ENCODE results near the gene RPS19BP1.
A peak's percentile ranks its signal among the peaks of the same experiment; 100 is the strongest.

Gene RPS19BP1, protein sequence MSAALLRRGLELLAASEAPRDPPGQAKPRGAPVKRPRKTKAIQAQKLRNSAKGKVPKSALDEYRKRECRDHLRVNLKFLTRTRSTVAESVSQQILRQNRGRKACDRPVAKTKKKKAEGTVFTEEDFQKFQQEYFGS

GRCh38 chr22:39532215-39533073 lies at the start of gene RPS19BP1:
Gene RPS19BP1, minus strand, starts transcription at chr22:39532748. Its CDS starts 10 bp downstream, at chr22:39532738.
- peak; percentile 100 for DNase-seq

DNA sequence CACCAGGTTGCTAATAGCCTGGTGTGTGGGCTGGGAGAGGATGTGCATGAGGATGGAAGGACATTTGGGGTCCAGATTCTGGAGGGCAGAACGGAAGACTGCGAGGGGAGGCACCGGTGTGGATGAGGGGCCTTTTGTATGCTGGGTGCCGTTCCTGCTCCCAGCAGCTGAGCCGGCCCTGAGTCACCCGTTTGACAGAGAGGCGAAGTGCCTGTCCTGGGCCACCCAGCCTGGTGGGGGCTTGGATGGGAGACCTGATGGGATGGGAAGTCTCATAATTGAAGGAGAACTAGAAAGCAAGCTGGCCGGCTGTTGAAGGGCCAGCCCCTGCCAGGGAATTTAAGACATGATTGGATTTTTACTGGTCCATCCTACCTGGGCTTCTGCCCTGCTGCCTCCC lies 48.8 kb upstream of the RPS19BP1 start:
- no peak for DNase-seq

DNA sequence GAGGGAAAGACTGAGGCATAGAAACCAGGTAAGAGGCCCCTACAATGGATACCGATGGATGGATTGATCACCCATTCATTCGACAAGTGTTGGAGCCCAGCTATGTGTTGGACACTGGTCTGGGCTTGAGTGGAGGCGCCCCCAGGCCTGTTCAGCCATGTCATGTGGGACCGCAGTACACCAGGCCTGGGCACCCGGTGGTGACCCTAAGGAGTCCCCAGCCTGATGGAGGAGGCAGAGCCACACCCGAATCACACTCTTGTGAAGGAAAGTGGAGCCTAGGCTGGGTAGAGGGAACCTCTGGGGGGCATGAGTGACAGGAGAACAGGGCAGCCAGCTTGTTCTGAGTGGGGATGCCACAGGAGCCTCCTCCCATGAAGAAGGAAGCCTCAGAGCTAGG lies 48.2 kb upstream of the RPS19BP1 start:
- DNase-seq, result no peak

GRCh38 chr22:39580006-39580441 lies 47.5 kb upstream of the RPS19BP1 start:
- DNase-seq, result no peak

GRCh38 chr22:39577900-39578299 lies 45.4 kb upstream of the RPS19BP1 start:
- DNase-seq, result no peak

- DNase-seq, result no peak
Observed at GRCh38 chr22:39577366-39577765, 44.8 kb upstream of the RPS19BP1 start.

DNA sequence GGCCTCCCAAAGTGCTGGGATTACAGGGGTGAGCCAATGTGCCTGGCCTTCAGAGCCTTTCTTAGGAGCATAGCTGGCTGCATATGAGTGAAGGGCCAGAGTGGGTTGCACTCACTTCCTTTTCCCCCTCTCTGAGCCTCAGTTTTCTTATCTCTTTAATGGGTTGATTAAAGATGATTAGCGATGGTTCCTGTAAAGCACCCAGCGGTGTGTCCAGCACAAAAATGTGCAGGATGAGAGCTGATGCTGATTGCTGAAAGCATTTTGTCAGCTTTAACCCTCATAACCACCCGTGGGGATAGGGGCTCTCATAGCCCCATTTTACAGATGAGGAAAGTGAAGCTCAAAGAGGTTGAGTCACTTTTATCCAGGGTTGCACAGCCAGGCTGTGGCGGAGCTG lies 43.5 kb upstream of the RPS19BP1 start:
- DNase-seq, result no peak

- DNase-seq, result no peak
Observed at GRCh38 chr22:39575552-39575825, 42.9 kb upstream of the RPS19BP1 start.

- no peak for DNase-seq
Observed at GRCh38 chr22:39574779-39575551, 42.4 kb upstream of the RPS19BP1 start.

GRCh38 chr22:39571538-39571937 lies 39.0 kb upstream of the RPS19BP1 start:
- no peak for DNase-seq

DNA sequence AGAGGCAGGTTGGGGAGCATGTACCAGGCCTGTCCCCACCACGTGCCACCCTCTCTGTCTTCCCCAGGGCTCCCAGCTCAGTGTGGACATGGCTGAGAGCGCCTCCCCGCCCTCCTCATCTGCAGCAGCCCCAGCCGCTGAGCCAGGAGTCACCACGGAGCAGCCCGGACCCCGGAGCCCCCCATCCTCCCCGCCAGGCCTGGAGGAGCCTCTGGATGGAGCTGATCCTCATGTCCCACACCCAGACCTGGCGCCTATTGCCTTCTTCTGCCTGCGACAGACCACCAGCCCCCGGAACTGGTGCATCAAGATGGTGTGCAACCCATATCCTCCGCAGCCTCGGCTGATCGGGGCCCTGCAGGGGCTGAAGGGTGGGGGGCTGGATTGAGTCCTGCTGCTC lies 38.1 kb upstream of the RPS19BP1 start, which contains the start of gene CACNA1I:
Gene CACNA1I (plus strand): TSS at position 89 of the 400 bp plus-strand sequence. CDS start 0 bp downstream, at position 89.
- no peak for DNase-seq

GRCh38 chr22:39570226-39570625 lies 37.7 kb upstream of the RPS19BP1 start:
- no peak for DNase-seq

- no peak for DNase-seq
Observed at GRCh38 chr22:39569066-39569465, 36.5 kb upstream of the RPS19BP1 start.

DNA sequence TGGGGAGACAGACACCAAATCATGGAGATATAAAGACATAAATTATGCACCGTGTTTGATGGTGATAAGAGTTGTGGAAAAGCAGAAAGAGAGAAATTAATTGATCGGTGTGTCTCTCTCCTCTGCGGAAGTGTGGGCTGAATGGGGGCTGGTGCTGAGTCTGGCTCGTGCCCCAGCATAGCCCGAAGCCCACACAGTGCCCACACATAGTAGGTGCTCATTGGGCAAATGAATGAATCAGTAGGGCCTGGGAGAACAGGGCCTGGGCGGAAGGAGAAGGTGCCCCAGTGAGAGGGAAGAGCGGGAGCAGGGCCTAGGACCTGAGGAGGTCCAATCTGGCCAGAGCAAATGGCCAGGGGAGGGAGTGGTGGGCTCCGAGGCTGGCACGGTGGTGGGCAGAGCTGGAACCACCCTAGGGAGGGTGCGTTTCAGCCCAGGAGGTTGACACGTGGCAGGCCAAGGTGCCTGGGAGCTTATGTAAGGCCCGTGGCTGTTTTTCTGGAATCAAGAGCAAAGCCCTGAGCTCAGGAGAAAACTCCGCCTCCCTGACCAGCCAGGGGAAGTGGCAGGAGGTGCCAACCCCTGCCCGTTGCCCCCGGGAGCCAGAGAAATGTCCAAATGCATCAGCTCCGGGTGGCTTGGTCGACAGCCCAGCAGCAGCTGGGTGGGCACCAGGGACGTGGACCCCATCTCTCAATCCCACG lies 35.9 kb upstream of the RPS19BP1 start:
- DNase-seq, result no peak

GRCh38 chr22:39567135-39567946 lies 34.8 kb upstream of the RPS19BP1 start:
- no peak for DNase-seq

DNA sequence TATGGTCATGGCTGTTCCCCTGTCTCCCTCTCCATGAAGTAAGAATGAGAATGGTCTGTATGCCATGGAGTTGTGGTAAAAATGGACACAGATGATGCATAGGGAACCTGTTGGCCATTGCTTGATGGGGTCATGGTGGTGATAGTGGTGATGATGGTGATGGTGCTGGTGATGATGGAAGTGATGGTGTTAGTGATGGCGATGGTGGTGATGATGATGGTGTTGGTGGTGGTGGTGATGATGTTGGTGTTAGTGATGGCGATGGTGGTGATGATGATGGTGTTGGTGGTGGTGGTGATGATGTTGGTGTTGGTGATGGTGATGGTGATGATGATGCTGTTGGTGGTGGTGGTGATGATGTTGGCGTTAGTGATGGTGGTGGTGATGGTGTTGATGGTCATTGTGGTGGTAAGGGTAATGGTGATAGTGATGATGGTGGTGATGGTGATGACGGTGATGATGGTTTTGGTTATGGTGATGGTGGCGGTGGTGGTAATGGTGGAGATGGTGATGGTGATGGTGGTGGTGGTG lies 32.9 kb upstream of the RPS19BP1 start:
- DNase-seq, result no peak

DNA sequence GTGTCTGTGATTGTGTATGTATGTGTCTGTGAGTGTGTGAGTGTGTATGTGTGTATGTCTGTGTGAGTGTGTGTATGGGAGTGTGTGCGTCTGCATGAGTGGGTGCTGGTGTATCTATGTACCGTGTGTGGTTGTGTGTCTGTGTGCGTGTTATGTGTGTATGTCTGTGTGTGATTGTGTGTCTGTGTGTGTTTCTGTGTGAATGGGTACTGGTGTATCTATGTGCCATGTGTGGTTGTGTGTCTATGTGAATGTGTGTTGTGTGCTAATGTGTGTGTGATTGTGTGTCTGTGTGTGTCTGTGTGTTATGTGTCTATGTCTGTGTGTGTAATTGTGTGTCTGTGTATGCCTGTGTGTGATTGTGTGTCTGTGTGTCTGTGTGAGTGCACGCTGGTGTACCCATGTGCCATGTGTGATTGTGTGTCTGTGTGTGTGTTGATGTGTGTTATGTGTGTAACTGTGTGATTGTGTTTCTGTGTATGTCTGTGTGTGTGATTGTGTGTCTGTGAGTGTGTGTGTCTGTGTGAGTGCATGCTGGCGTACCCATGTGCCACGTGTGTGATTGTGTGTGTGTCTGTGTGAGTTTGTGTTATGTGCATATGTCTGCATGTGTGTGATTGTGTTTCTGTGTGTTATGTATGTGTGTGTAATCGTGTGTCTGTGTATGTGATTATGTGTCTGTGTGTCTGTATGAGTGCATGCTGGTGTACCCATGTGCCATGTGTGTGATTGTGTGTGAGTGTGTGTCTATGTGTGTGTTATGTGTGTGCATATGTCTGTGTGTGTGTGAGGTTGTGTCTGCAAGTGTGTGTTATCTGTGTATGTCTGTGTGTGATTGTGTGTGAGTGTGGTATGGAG lies 31.3 kb upstream of the RPS19BP1 start:
- DNase-seq, result no peak

GRCh38 chr22:39562839-39563489 lies 30.4 kb upstream of the RPS19BP1 start:
- no peak for DNase-seq

GRCh38 chr22:39560127-39560526 lies 27.6 kb upstream of the RPS19BP1 start:
- no peak for DNase-seq

DNA sequence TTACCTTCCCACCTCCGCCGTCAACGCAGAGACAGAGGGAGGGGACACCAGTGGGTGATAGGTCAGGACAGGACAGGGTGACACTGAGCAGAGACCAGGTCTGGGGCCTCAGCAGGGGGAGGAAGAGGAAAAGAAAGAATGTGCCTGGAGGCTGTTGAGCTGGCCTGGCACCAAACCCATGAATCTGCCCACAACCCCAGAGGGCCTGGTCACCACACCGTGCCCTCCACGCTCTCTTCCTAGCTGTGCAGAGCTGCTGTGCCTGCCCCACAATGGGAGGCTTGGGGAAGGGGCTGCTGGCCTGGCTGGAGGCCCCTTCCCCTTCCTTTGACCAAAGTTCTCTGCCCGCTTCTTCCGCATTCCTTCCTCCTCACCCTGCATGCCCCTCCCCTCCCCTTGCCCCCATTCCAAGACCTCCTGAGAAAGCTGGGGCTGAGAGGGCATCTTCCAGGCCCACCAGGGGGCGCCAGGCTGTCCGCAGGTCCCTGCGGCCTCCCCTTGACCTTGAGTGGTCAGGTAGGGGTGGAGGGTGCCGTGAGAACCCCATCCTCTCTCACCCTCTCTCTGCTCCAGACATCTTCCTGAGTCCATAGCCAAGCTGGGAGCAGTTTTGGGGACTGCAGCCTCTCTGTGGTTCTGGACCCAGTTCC lies 27.0 kb upstream of the RPS19BP1 start:
- peak; percentile 29 for DNase-seq
